HepG2 (cell line): ENCODE data around the gene SYT8. TPM values are rescaled to one million over a fixed set of nuclear protein-coding genes. Genes with fewer than 3 reads are reported as not detected.
A peak's percentile ranks its signal among the peaks of the same experiment; 100 is the strongest.

Source experiments
- ERF ChIP-seq: IDR thresholded peaks from 2 replicates; pipeline ENCODE4 v1.6.1; 2018; ENCODE audit warnings: missing biosample characterization, missing genetic modification reagents
- ETV5 ChIP-seq: IDR thresholded peaks from 2 replicates; pipeline ENCODE4 v1.6.1; 2018; ENCODE audit warnings: missing biosample characterization, missing genetic modification reagents, inconsistent platforms, borderline replicate concordance
- GABPA ChIP-seq, 2 experiments: IDR thresholded peaks; 2 replicates each; pipeline ENCODE4 v1.6.1; 2011 to 2016; ENCODE audit warnings: low read depth in 2 of 2, low read length in 1 of 2, missing biosample characterization in 1 of 2, missing genetic modification characterization in 1 of 2
- LCORL ChIP-seq, 2 experiments: fragments of 450-650 bp in 1 of 2; sonication (generic) in 1 of 2; formaldehyde crosslinking in 1 of 2; IDR thresholded peaks; 2 replicates each; pipeline versions ENCODE4 v1.5.0 to v1.6.1; 2017 to 2020; ENCODE audit warnings: antibody characterized with exemption in 1 of 2, missing genetic modification reagents in 1 of 2
- MAFG ChIP-seq: sonication (generic); formaldehyde crosslinking; IDR thresholded peaks from 2 replicates; pipeline ENCODE4 v1.5.1; 2020; ENCODE audit warnings: mild to moderate bottlenecking, missing genetic modification reagents
- MZF1 ChIP-seq: sonication (generic); formaldehyde crosslinking; IDR thresholded peaks from 2 replicates; pipeline ENCODE4 v1.8.1; 2023; ENCODE audit warnings: mild to moderate bottlenecking, missing genetic modification reagents, borderline replicate concordance
- NCOA5 ChIP-seq: sonication (generic); formaldehyde crosslinking; IDR thresholded peaks from 2 replicates; pipeline ENCODE4 v1.4.0; 2020; ENCODE audit warnings: missing genetic modification reagents
- REL ChIP-seq: sonication (generic); formaldehyde crosslinking; conservative IDR thresholded peaks from 2 replicates; pipeline ENCODE4 v1.8.0; 2022; ENCODE audit warnings: mild to moderate bottlenecking, missing genetic modification reagents, moderate library complexity
- SMARCE1 ChIP-seq: fragments of 450-650 bp; IDR thresholded peaks from 2 replicates; pipeline ENCODE4 v1.6.1; 2017; ENCODE audit warnings: borderline replicate concordance
- SMC3 ChIP-seq: IDR thresholded peaks from 2 replicates; pipeline ENCODE4 v1.6.1; 2011; ENCODE audit warnings: low read length, improper control_type of control experiment
- ZNF331 ChIP-seq: sonication (generic); formaldehyde crosslinking; IDR thresholded peaks from 2 replicates; pipeline ENCODE4 v1.4.0; 2020; ENCODE audit warnings: missing genetic modification reagents
- ZNF556 ChIP-seq: sonication (generic); formaldehyde crosslinking; IDR thresholded peaks from 2 replicates; pipeline ENCODE4 v1.4.0; 2020; ENCODE audit warnings: mild to moderate bottlenecking, missing genetic modification reagents, borderline replicate concordance
- ZNF780A ChIP-seq: sonication (generic); formaldehyde crosslinking; IDR thresholded peaks from 2 replicates; pipeline ENCODE4 v1.8.0; 2022; ENCODE audit warnings: mild to moderate bottlenecking, missing genetic modification reagents, moderate library complexity
- ZNF850 ChIP-seq: sonication (generic); formaldehyde crosslinking; conservative IDR thresholded peaks from 2 replicates; pipeline ENCODE4 v1.9.0; 2021; ENCODE audit warnings: mild to moderate bottlenecking, missing genetic modification reagents
- polyA plus RNA-seq, 8 experiments: library from polyadenylated mRNA; depleted of rRNA in 3 of 8; stranded (reverse) in 7 of 8; unstranded in 1 of 8; fragments of >200 nt; fragmentation: Illumina TruSeq in 4 of 8; extraction: Trizol in 4 of 8; gene quantifications; 2 replicates each; pipeline versions ENCODE4 v1.2.1 to v1.2.3, GENCODE V29; 2011 to 2016; ENCODE audit warnings: low read depth in 4 of 8, missing spikeins in 1 of 8, mixed read lengths in 1 of 8; ENCODE audit not compliant: insufficient read depth in 1 of 8
- total RNA-seq, 5 experiments: library from RNA; depleted of rRNA; stranded (reverse); fragments of >200 nt; fragmentation: Illumina TruSeq; extraction: Trizol; gene quantifications; 2 replicates each; pipeline ENCODE4 v1.2.3, GENCODE V29; 2016; ENCODE audit warnings: low read depth in 1 of 5
- TF ChIP-seq, protein P1 (sequence below): sonication (generic); formaldehyde crosslinking; IDR thresholded peaks from 2 replicates; pipeline ENCODE4 v1.5.0; 2020; ENCODE audit warnings: missing genetic modification reagents, mild to moderate bottlenecking, borderline replicate concordance
- TF ChIP-seq, protein P2 (sequence below), 2 experiments: sonication (generic) in 1 of 2; formaldehyde crosslinking in 1 of 2; IDR thresholded peaks; 2 replicates each; pipeline versions ENCODE4 v1.4.0 to v1.6.1; 2018 to 2020; ENCODE audit warnings: missing genetic modification reagents in 2 of 2, borderline replicate concordance in 1 of 2, low read depth in 1 of 2, mild to moderate bottlenecking in 1 of 2, missing biosample characterization in 1 of 2
- TF ChIP-seq, protein P3 (sequence below): sonication (generic); formaldehyde crosslinking; conservative IDR thresholded peaks from 2 replicates; pipeline ENCODE4 v1.8.1; 2023; ENCODE audit warnings: missing genetic modification reagents
- TF ChIP-seq, protein P4 (sequence below): sonication (generic); formaldehyde crosslinking; IDR thresholded peaks from 2 replicates; pipeline ENCODE4 v1.5.1; 2020; ENCODE audit warnings: mild to moderate bottlenecking, missing genetic modification reagents, borderline replicate concordance

Gene SYT8
- total and polyA plus RNA-seq, 2 of the 13 experiments (the other 11 are each of a cell fraction or from before 2014, with no cell fraction given): 0.60 to 2.3 TPM

DNA sequence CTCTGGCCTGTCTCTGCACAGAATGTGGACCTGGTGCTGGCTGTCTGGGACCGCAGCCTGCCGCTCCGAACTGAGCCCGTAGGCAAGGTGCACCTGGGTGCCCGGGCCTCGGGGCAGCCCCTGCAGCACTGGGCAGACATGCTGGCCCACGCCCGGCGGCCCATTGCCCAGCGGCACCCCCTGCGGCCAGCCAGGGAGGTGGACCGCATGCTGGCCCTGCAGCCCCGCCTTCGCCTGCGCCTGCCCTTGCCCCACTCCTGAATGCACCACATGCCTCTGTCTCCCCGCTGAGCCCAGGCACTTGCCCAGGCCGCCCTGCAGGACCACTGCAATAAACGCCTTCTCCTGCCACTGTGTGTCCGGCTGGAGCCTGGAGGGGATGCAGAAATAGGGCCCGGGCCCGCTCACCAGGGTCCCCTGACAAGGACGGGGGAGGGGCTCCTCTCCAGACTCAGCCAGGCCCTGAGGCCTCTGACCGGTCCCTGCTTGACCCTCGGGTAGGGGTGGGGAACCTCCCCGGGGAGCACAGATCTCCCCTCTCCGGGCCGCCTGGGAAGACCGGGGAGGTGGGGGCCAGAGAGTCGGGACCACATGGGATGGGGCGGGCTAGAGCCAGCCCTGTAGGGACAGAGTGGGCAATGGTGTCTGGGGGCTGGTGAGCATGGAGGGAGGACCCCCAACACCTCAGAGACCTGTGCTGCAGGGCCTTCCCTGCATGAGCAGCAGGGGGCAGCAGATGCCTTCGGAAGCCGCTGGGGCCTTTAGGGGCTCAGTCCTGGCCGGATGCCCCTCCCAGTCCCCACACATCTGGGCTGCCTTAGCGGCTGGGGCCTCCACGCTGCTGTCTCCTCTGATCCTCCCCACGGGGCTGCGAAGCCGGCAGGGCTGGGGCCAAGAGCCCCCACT is 2.6 kb downstream of the SYT8 start (continued):
- TF ChIP-seq ETV5 (CRISPR knock-in tag): peak; percentile 79; the same call in 1 of the 2 replicates
- no peak for TF ChIP-seq GABPA (IDR thresholded peaks at IDR 0.05; ENCODE audit: low read depth, low read length)
- peak; percentile 57 for TF ChIP-seq GABPA (CRISPR knock-in tag; IDR thresholded peaks at IDR 0.05; ENCODE audit: low read depth)
- peak; percentile 57; the same call in 1 of the 2 replicates for TF ChIP-seq ZNF556
- TF ChIP-seq, protein P1, sequence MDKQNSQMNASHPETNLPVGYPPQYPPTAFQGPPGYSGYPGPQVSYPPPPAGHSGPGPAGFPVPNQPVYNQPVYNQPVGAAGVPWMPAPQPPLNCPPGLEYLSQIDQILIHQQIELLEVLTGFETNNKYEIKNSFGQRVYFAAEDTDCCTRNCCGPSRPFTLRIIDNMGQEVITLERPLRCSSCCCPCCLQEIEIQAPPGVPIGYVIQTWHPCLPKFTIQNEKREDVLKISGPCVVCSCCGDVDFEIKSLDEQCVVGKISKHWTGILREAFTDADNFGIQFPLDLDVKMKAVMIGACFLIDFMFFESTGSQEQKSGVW (CRISPR knock-in tag): 0 out of 2 replicates have a peak, but pooled peaks have one; percentile 48
- TF ChIP-seq SMC3: peak; percentile 52
- TF ChIP-seq SMARCE1: no peak
- TF ChIP-seq ZNF850 (CRISPR knock-in tag): peak; percentile 60; the same call in 1 of the 2 replicates
- TF ChIP-seq, protein P2, sequence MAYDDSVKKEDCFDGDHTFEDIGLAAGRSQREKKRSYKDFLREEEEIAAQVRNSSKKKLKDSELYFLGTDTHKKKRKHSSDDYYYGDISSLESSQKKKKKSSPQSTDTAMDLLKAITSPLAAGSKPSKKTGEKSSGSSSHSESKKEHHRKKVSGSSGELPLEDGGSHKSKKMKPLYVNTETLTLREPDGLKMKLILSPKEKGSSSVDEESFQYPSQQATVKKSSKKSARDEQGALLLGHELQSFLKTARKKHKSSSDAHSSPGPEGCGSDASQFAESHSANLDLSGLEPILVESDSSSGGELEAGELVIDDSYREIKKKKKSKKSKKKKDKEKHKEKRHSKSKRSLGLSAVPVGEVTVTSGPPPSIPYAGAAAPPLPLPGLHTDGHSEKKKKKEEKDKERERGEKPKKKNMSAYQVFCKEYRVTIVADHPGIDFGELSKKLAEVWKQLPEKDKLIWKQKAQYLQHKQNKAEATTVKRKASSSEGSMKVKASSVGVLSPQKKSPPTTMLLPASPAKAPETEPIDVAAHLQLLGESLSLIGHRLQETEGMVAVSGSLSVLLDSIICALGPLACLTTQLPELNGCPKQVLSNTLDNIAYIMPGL (CRISPR knock-in tag; IDR thresholded peaks at IDR 0.05; ENCODE audit: borderline replicate concordance in 1 of 2, low read depth in 1 of 2): peak in 1 of 2 experiments; percentile 69; a peak in 2 of 4 replicates
- TF ChIP-seq MZF1 (CRISPR knock-in tag): no peak
- peak; percentile 36; the same call in 1 of the 2 replicates for TF ChIP-seq ZNF331 (CRISPR knock-in tag)
- TF ChIP-seq NCOA5 (CRISPR knock-in tag): no peak
- no peak for TF ChIP-seq MAFG
- TF ChIP-seq, protein P3, sequence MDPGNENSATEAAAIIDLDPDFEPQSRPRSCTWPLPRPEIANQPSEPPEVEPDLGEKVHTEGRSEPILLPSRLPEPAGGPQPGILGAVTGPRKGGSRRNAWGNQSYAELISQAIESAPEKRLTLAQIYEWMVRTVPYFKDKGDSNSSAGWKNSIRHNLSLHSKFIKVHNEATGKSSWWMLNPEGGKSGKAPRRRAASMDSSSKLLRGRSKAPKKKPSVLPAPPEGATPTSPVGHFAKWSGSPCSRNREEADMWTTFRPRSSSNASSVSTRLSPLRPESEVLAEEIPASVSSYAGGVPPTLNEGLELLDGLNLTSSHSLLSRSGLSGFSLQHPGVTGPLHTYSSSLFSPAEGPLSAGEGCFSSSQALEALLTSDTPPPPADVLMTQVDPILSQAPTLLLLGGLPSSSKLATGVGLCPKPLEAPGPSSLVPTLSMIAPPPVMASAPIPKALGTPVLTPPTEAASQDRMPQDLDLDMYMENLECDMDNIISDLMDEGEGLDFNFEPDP (CRISPR knock-in tag): no peak
- TF ChIP-seq, protein P4, sequence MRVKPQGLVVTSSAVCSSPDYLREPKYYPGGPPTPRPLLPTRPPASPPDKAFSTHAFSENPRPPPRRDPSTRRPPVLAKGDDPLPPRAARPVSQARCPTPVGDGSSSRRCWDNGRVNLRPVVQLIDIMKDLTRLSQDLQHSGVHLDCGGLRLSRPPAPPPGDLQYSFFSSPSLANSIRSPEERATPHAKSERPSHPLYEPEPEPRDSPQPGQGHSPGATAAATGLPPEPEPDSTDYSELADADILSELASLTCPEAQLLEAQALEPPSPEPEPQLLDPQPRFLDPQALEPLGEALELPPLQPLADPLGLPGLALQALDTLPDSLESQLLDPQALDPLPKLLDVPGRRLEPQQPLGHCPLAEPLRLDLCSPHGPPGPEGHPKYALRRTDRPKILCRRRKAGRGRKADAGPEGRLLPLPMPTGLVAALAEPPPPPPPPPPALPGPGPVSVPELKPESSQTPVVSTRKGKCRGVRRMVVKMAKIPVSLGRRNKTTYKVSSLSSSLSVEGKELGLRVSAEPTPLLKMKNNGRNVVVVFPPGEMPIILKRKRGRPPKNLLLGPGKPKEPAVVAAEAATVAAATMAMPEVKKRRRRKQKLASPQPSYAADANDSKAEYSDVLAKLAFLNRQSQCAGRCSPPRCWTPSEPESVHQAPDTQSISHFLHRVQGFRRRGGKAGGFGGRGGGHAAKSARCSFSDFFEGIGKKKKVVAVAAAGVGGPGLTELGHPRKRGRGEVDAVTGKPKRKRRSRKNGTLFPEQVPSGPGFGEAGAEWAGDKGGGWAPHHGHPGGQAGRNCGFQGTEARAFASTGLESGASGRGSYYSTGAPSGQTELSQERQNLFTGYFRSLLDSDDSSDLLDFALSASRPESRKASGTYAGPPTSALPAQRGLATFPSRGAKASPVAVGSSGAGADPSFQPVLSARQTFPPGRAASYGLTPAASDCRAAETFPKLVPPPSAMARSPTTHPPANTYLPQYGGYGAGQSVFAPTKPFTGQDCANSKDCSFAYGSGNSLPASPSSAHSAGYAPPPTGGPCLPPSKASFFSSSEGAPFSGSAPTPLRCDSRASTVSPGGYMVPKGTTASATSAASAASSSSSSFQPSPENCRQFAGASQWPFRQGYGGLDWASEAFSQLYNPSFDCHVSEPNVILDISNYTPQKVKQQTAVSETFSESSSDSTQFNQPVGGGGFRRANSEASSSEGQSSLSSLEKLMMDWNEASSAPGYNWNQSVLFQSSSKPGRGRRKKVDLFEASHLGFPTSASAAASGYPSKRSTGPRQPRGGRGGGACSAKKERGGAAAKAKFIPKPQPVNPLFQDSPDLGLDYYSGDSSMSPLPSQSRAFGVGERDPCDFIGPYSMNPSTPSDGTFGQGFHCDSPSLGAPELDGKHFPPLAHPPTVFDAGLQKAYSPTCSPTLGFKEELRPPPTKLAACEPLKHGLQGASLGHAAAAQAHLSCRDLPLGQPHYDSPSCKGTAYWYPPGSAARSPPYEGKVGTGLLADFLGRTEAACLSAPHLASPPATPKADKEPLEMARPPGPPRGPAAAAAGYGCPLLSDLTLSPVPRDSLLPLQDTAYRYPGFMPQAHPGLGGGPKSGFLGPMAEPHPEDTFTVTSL: peak; percentile 21; the same call in 1 of the 2 replicates
- TF ChIP-seq ZNF780A (CRISPR knock-in tag): no peak
- no peak for TF ChIP-seq REL
- TF ChIP-seq LCORL (IDR thresholded peaks at IDR 0.05): no peak
- TF ChIP-seq LCORL (CRISPR knock-in tag; IDR thresholded peaks at IDR 0.05): peak; percentile 87
- peak; percentile 36; the same call in 1 of the 2 replicates for TF ChIP-seq ERF (CRISPR knock-in tag)
